Fibroblast of gingiva (primary cell): Measurements from ENCODE around the gene KRT86.
A peak's percentile ranks its signal among the peaks of the same experiment; 100 is the strongest.
"Not testable (repeated sequence)": the region's sequence is repeated elsewhere in the genome, so short reads cannot be mapped to it uniquely, and the experiment has no call there.

Experiments used
- DNase-seq: peaks from one replicate; pipeline ENCODE4 v3.0.0-alpha.2; 2011; ENCODE audit warnings: low read depth

KRT86 gene

DNA sequence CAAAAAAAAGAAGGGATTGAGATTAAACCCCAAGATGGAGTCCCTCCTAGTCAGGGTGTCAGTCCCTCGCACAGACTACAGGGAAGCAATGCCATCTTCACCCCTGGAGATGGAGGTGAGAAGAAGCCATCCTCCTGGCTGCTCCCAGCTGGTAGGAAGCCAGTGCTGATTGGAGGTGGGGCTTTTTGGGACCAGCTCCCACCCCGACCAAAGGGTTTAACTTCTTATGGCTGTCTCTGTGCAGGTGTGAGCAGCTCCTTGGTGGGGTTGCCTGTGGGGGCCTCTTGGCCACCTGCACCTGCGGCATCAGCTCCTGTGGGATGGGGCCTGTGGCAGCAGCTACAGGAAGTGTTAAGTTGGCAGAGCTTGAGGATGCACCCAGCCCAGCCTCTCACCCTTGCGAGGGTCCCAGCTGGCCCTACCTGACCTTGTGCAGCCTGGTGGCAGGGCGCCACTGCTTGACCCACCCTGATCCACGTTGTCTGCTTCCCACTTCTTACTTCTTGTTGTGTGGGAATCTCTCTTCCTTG lies 3.8 kb upstream of the KRT86 start:
- DNase-seq, result no peak

DNA sequence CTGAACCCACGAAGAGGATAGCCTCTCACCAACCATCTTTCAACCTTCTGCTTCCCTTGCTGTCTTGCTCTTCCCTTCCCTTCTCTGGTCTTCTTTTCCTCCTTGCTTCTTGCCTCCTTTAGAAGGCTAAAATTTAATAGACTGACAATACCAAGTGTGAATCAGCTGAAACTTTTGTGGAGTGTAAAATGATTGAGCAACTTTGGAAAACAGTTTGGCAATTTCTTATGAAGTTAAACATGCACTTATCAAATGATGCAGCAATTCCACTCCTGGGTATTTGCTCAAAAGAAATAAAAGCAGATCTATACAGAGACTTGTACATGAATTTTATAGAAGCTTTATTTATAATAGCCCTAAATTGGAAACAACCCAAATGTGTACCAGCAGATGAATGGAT lies 3.3 kb upstream of the KRT86 start:
- peak; percentile 24 for DNase-seq

DNA sequence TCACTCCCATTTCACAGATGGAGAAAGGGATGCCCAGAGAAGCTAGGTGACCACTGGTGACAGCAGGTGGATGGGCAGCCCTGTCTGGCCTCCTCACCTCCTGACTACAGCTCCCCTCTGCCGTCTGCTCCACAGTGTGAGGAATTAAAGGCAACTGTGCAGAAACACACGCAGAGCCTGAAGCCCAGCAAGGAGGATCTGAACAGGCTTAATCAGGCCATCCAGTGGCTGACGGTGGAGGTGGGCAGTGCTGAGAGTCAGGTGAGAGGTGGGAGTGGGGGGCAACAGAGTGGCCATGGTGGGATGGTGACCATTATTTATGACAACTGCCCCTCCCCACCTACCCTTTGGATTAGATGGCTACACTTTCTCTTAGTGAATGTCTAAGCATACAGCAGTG lies 1.2 kb downstream of the KRT86 start:
- DNase-seq, result no peak

DNA sequence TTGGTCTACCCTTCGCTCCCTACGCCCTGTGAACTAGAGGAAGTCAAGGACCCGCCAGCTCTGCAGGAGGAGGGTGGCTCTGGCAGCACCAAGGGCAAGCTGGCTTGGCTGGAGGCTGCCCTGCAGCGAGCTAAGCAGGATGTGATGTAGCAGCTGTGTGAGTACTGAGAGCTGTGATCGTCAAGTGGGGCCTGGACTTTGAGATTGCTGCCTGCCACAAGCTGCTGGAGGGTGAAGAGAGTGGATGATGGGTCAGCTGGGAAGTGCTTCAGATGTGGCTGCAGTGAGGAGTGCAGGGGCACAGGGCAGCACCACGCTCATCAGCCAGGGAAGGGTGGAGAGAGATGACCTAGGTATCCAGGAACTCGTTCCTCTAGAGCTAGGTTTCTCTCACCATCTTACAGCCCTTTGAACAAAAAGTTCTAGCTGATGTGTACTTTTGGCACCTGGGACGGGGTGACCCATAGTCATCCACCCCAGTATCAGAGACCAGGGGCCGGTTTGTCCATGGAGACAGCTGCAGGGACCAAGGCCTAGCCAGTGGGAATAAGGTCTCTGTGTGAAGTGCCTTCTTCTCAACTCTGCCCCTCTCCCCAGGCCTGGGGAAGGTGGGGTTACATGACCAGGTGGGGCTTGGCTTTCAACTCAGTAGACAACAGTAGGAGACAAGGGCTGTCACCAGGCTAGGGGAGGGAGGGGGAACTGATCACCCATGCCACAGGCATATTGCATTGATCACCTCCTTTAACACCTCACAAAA lies 3.2 kb downstream of the KRT86 start:
- no peak for DNase-seq

DNA sequence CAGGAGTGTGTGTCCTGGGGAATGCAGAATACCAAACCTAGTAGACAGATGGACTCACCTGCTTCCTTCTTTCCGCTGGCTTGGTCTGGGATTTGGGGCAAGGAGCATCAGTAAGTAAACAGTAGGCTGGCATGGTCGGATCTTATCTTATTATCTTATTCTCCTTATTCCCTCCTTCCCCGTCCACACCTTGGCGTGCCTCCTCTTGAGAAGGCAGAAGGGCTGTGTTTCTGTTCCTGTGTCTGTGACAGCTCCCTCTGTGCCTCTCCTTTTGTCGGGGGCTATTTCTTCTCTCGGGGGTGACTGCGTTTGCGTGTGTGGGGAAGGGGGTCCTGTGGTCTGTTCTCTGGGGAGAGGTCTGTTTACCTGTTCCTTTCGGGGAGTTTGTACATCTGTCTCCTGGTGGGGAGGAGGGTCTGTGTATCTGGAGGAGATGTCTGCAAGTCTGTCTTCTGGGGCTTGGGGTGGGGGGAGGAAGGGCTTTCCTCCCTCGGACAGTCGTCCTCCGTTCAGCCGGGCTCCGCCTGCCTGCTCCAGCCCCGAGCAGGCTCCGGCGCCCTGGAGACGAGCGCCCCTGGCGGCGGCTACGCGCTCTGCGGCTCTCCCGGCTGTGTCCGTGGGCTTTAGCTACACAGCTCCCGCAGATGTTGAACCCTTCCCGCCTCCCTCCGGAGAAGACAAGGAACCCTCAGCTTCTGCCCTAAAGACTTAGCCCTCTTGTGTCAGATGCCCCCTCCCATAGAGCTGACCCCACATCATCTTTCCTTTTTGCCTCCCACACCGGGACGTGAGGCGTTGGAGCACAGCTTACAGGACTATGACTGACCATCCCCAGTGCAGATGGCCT lies 4.4 kb downstream of the KRT86 start:
- peak; percentile 67 for DNase-seq

DNA sequence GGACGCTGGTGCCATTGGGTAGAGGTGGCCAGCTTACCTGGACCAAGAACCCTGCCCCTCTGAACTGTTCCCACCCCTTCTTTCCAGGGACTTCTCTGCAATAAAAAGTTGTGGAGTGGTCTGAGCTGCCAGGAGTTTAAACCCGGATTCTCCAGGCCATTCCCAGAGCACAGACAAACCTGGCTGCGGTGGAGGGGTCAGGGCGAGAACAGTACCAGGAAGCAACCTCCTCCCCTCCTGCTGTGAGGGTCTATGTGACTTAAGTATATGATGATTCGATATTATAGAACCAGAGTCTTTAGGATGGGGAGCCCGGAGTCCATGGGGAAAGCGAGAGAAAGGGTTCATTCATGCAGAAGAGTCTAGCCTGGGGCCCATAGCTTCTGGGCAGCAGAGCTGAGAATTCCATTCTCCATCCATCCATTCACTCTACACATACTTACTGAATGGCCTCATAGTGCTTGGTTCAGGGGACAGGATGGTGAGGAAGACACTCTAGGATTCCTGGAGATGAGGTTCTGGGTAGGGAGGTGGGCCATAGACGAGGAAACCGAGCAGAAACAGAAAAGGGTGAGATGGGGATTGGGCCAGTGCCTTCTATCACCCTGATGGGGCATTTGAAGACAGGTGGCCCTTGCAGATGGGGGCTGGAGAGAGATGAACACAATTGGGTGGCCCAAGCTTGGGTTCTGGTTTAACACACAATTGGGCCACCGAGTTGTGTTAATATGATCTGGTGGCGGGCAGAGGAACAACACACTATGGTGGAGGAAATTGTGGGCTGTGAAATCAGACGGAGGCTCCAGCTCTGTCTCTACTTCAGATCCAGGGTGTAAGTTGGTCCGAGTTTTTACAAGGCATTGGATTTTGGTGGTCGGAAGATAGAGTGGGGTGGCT lies 5.2 kb downstream of the KRT86 start:
- DNase-seq, result no peak

DNA sequence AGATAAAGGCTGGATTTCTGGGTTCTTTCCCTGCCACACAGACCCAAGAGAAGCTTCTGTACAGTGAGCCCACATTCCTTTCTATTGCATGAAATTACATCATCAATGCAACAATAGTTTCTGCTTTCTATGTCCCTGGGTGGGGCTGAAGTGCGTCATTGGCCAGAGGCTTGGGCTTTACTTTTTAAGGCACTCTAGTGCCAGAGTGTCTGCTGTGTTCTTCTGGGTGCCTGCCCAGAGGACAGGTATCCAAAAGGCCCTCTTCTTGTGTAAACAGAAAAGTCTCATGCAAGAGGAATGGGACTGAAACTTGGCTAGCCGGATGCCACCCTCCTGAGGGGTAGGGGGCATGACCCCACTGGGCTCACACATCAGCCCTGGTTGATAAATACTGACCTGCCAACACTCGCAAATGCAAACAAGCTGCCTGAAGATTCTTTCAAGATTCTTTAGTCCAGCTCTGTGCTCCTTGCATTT lies 5.9 kb downstream of the KRT86 start:
- DNase-seq, result peak; percentile 96

DNA sequence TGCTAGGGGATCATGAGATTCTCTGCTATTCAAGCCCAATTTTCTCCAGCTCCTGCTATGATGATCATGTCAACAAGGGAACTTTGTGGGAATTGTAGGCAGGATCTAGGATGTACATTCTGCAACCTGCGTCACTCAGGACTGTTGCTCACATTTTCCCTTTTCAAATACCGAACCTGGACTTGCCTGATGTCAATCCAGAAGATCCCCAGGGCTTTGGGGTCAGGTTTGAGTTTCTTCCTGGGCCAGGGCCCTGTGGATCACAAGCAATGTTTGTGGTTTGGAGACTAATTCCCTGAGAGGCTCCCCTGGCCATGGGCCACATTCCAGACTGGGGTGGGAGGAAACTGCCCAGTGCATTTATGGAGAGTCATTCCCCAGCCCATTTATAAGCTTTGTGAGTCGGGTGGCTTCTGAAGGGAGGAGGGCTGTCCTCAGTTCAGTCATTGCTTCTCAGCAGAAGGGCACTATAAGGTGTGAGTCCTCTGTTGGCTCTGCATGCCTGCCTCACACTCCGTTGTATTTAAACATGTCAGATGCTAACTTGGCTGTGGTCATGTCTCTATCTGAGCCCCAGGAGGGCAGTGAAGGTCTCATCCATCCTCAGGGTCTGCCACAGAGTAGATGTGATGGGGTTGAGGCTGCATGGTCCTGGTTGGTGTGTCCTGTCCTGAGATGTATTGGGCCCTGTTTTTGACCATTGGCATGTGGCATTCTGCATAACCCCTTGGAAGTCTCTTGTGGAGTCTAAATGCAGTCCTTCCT lies 6.5 kb downstream of the KRT86 start:
- peak; percentile 99 for DNase-seq

DNA sequence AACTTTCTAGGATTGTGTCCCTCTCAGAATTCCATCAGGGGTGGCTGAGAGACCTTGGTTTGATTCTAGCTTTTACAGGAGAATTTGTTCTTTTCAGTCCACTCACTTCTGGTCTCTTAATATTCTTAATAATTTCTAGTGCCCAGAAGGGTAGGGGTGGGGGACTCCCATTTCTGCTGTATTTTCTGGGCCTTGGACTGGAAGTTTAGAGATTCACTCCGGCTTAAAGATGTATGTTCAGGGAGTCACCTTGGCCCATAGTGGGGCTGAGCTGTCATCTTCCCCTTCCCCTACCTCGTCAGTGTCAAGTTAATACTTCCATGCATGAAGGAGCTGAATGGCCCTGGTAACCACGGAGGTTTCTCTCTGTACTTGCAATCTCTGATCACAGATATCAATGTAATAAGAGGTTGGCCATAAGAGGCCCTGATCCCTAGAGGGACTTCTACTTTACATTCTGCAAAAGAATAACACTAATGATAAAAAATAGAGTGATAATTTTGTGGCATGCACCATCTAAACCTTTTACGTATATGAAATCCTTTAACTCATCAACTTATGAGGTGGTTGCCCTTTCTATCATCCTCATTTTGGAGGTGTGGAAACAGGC lies 10.2 kb downstream of the KRT86 start:
- DNase-seq, result no peak

DNA sequence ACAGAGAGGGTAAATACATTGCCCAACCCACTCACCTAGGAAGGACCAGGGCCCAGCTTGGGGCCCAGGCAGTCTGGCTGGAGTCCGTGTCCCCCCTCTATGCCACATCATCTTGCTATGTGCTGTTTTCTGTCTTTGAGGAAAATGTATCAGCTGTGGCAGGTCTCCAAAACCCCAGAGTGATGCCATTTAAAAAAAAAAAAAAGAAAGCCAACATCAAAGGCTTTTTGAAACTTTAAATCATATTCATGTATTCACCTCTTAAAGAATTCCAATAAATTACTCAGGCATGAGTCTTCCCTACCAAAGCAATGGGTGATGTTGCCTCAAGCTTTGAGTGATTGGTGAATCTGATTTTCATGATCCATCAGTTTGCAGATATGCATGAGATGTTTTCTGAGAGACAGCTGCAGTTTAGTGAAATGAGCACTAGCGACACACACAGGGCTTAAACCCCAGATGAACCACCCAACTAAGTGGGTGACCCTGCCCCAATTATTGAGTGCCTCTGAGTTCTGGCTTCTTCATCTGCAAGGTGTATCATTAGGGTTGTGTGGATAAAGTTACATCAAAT lies 10.8 kb downstream of the KRT86 start:
- no peak for DNase-seq

DNA sequence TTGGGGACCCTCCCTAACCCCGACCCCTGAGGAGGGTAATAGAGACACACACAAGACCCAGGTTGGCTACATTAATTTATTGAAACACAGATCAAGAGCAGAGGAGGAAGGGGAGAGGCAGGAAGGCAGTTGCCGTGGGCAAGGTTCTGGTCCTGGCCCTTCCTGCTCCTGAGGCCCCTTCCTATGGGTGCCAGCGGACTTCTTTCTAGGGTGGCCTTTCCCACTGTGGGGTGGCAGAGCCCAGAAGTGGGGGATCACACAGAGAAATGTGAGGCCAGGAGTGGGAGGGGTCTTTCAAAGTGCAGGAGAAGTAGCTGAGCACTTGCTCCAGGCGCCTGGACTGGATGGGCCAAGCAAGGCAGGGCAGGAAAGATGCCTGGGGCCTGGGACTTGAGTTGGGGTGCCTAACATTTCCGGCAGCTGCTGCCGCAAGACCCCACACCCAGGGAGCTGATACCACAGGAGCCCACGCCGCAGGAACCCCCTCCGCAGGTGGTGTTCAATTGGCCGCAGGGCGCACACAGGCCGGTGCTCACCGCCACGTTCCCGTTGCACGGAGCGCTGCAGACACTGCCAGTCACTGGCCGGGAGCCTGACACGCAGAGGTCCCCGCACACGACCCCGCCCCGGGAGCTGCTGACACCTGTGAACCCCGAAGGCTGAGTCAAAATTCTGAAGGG lies 11.5 kb downstream of the KRT86 start:
- DNase-seq, result no peak

DNA sequence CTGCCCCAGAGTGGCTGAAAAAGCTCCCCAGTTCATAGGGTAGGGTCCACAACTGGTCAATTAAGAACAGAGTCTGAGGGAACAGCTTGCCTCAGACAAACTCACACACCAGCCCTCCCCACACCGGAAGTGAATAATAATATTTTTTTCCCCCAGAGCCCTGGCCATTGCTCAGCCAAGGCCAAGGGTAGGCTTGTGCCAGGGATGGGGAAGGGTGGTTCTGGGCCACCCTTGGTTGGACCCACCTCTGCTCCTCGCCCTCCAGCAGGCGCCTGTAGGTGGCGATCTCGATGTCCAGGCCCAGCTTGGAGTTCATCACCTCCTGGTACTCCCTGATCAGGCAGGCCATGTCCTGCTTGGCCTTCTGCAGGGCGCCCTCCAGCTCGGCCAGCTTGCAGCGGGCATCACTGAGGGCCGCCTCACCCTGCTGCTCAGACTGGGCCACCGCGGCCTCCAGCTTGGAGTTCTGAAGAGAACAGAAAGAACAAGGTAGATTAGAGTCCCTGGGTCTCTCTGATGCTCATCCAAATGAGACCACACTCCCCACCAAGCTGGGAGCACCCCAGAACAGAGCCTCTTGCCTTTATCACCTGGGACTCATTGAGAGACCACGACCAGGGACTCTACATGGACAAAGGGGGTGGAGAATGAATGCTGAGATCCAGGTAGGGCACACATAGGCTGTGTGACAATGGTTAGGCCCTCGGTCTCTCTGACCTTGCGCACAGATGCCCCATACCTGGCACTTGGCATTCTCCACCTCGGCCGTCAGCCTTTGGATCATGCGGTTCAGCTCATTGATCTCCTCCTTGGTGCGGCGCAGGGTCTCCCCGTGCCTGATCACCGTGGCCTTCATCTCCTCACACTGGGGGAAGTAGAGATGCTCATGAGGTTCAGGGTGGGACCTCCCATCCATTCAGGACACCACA lies 12.7 kb downstream of the KRT86 start:
- not testable (repeated sequence) for DNase-seq

DNA sequence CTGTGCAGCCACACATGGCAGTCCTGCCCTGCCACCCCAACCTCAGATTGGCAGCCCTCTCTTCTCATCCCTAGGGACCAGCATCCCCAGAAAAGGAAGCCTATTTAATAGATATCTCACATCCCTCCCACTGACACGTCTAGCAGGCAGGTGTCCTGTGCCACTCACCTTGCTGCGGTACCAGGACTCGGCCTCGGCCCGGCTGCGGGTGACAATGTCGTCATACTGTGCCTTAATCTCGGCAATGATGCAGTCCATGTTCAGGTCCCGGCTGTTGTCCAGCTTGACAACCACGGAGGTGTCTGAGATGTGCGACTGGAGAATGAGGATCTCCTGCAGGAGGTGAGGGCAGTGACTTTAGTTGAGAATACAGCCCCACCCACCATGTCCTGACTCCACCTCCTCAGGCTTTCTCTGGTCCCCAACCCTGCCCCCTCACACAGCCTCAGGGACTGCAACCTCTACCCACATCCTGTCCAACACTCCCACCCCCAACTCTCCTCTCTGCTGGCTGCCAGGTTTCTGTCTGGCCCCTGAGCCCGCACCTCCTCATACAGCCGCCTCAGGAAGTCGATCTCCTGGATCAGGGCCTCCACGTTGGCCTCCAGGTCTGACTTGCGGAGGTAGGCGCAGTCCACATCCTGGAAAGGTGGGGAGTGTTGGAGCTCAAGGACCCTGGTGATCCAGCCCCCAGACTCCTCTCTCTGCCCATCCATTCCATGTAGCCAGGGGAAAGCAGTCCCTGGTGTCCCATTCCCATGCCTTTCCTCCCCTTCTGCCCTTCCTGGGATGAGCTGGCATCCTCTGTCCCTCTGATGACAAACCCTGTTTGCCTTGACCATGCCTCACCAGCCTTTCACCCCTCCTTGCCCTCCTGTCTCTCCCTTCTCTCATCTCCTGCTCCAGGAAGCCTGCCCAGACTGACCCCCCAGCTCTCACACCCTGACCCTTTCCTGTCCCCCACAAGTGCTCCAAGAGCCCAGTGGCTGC lies 13.7 kb downstream of the KRT86 start:
- DNase-seq, result not testable (repeated sequence)

DNA sequence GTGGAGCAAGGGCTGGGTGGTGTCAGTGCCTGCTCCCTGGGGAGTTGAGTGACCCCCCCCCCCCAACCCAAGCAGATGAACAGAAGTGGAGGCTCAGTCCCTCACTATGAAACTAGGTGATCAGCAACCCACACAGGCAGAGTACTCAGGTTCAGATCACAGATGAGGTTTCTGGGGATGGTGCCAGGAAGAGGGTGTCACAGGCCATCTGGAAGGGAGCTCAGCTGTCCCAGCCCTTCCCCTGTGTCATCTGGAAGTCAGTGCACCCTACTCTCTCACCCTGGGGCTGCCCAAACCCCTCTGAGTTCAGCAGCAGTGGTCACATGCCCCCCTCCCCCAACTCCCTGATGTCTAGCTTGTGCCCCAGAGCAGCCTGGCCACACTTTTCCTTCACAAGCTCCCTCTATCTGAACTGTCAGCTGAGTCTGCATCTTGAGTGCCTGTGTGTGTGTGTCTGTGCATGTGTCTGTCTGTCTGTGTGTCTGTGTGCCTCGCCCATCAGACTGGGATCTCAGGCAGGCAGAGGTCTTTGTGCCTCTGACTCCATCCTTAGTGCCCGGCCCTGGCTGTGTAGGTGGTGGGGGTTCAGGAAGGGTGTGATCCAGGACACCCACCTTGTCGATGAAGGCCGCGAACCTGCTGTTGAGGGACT lies 16.2 kb downstream of the KRT86 start:
- DNase-seq, result not testable (repeated sequence)

DNA sequence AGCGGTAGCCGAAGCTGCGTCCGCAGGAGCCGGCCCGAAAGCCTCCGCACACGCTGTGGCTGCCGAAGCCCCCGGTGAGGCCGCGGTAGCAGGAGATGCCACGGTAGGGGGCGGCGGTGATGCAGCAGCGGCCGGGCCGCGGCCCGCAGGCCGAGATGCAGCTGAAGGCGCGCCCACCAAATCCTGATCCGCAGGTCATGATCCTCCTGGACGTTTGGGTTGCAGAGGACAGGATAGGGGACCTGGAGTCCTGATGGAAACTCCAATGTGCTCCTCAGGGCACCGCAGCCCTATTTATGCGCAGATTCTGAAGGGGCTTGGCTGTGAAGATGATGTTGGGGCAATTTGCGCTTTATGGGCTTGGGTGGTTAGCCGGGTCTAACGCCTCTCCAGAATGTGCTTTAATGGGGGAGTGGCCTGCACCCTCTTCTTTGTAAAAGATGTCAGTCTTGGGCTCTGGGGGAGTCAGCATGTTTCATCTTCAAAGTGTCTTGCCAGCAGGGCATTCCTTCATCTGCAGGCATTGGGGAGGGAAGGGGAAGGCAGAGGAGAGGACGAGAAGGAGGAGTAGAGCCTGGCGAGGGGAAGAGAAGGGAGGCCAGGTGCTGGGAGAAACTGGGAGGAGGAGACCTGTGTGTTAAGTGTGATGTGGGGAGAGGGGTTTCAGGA lies 17.0 kb downstream of the KRT86 start, which contains the start of gene KRT81:
Gene KRT81 (minus strand): TSS at position 268 of the 669 bp plus-strand sequence. CDS start 69 bp downstream, at position 199.
- DNase-seq, result no peak

DNA sequence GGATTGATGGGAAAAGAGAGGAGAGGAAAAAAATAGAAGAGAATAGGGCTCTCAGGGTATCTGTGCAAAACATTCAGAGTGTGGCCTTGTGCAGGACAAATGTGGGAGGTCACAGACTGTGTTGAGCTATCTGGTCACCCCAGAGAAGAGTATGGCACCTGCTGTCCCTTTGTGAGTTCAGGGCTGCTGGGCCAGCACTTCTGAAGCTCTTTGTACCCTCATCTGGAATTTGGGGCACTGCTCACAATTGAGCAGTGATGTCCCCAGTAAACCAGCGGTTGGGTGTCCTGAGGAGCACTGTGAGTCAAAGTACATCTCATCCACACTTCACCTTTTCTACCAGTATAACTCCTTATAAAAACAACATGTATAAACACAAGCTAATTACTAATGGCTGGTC lies 19.5 kb downstream of the KRT86 start:
- DNase-seq, result no peak
